SU-DHL-6 (cell line): ENCODE results near the gene SLC26A2.

ENCODE experiments used
- H2AFZ ChIP-seq: fragments of 200-600 bp; sonication (generic); 2 replicates; pipeline ENCODE4 v1.6.1; 2014; ENCODE audit warnings: low read depth, mild to moderate bottlenecking, moderate library complexity, mixed read lengths, antibody characterized with exemption, low read length; ENCODE audit not compliant: severe bottlenecking
- H3F3A ChIP-seq: fragments of 200-600 bp; shearing (Covaris generic); 2 replicates; pipeline ENCODE4 v1.6.0; 2016; ENCODE audit warnings: antibody characterized with exemption, mild to moderate bottlenecking; ENCODE audit not compliant: insufficient read depth
- H3K27ac ChIP-seq: fragments of 200-600 bp; sonication (generic); 2 replicates; pipeline ENCODE4 v1.5.1; 2016; ENCODE audit warnings: low read depth, mild to moderate bottlenecking, low read length, moderate library complexity, mixed read lengths
- H3K27me3 ChIP-seq: fragments of 200-600 bp; sonication (generic), shearing (Covaris generic); 2 replicates; pipeline ENCODE4 v1.6.0; 2014; ENCODE audit warnings: mild to moderate bottlenecking, low read length
- H3K36me3 ChIP-seq: fragments of 200-600 bp; sonication (generic); 2 replicates; pipeline ENCODE4 v1.6.1; 2014; ENCODE audit warnings: mild to moderate bottlenecking, low read length, mixed read lengths
- H3K4me2 ChIP-seq: fragments of 300-600, 200-600 bp; shearing (Covaris generic), sonication (generic); 2 replicates; pipeline ENCODE4 v1.6.0; 2014; ENCODE audit warnings: low read length, low read depth, mild to moderate bottlenecking; ENCODE audit not compliant: poor library complexity, severe bottlenecking
- H3K4me3 ChIP-seq: fragments of 200-600 bp; sonication (generic); 2 replicates; pipeline ENCODE4 v1.5.1; 2014; ENCODE audit warnings: antibody characterized with exemption, low read length, mild to moderate bottlenecking, mixed read lengths; ENCODE audit not compliant: insufficient read depth, poor library complexity, severe bottlenecking
- H3K79me2 ChIP-seq: fragments of 200-600 bp; sonication (generic); 2 replicates; pipeline ENCODE4 v1.6.1; 2014; ENCODE audit warnings: mild to moderate bottlenecking, low read length, moderate library complexity; ENCODE audit not compliant: insufficient read depth
- H3K9ac ChIP-seq: fragments of 200-600 bp; sonication (generic); 2 replicates; pipeline ENCODE4 v1.7.0; 2014; ENCODE audit warnings: mild to moderate bottlenecking, low read length
- H3K9me2 ChIP-seq: fragments of 200-600 bp; sonication (generic); replicated peaks from 2 replicates; pipeline ENCODE4 v1.6.1; 2014; ENCODE audit warnings: low read length; ENCODE audit not compliant: insufficient read depth
- H3K9me3 ChIP-seq: fragments of 200-600 bp; sonication (generic); 2 replicates; pipeline ENCODE4 v1.6.1; 2014; ENCODE audit warnings: low read length, mixed read lengths; ENCODE audit not compliant: insufficient read depth
- H4K20me1 ChIP-seq: fragments of 200-600 bp; sonication (generic); 2 replicates; pipeline ENCODE4 v1.6.1; 2014; ENCODE audit warnings: low read depth, mild to moderate bottlenecking, antibody characterized with exemption, low read length, moderate library complexity, mixed read lengths
- CTCF ChIP-seq: fragments of 200-600 bp; sonication (generic); IDR thresholded peaks from one replicate; pipeline ENCODE4 v1.5.1; 2017; ENCODE audit warnings: antibody characterized with exemption, mild to moderate bottlenecking, low read length, moderate library complexity; ENCODE audit not compliant: insufficient read depth, poor library complexity, severe bottlenecking
- EZH2phosphoT487 ChIP-seq: fragments of 200-600 bp; sonication (generic), shearing (Covaris generic); conservative IDR thresholded peaks from 2 replicates; pipeline ENCODE4 v1.6.1; 2018; ENCODE audit warnings: mild to moderate bottlenecking, antibody characterized with exemption, low read length, moderate library complexity, mixed read lengths

The SLC26A2 gene

GRCh38 chr5:149924486-149924885 lies 36.1 kb upstream of the SLC26A2 start:
- 0 out of 2 replicates have a peak, but pooled peaks cover 3% of the 10 kb centered on the region for H3K27me3 ChIP-seq
- H3K4me3 ChIP-seq = no peak overlapping the region
- H3K9ac ChIP-seq = no peak overlapping the region
- no peaks in the 10 kb centered on the region for H3K9me2 ChIP-seq
- no peak overlapping the region for H3K4me2 ChIP-seq
- H3K79me2 ChIP-seq = no peaks in the 10 kb centered on the region
- no peak for TF ChIP-seq CTCF
- no peak for TF ChIP-seq EZH2phosphoT487
- H3K36me3 ChIP-seq = no peaks in the 10 kb centered on the region
- no peak overlapping the region for H3K27ac ChIP-seq
- no peaks in the 10 kb centered on the region for H4K20me1 ChIP-seq
- H3K9me3 ChIP-seq = no peaks in the 10 kb centered on the region
- H3F3A ChIP-seq = no peaks in the 10 kb centered on the region
- H2AFZ ChIP-seq = no peak overlapping the region

GRCh38 chr5:149930043-149930748 lies 30.4 kb upstream of the SLC26A2 start:
- TF ChIP-seq CTCF (no peak), EZH2phosphoT487 (no peak)
- no peaks in the 10 kb centered on the region for H3K9me3 ChIP-seq
- H2AFZ ChIP-seq = no peak overlapping the region
- no peak overlapping the region for H3K27ac ChIP-seq
- H3K9ac ChIP-seq = no peak overlapping the region
- H3K36me3 ChIP-seq = no peaks in the 10 kb centered on the region
- no peaks in the 10 kb centered on the region for H4K20me1 ChIP-seq
- H3K27me3 ChIP-seq = no peaks in the 10 kb centered on the region
- no peak overlapping the region for H3K4me2 ChIP-seq
- H3K79me2 ChIP-seq = no peaks in the 10 kb centered on the region
- no peak overlapping the region for H3K4me3 ChIP-seq
- no peaks in the 10 kb centered on the region for H3K9me2 ChIP-seq
- no peaks in the 10 kb centered on the region for H3F3A ChIP-seq

GRCh38 chr5:149930749-149931574 lies 29.6 kb upstream of the SLC26A2 start:
- no peak overlapping the region for H2AFZ ChIP-seq
- no peak overlapping the region for H3K4me3 ChIP-seq
- H3K4me2 ChIP-seq = no peak overlapping the region
- no peak for TF ChIP-seq EZH2phosphoT487
- H3K9ac ChIP-seq = no peak overlapping the region
- no peaks in the 10 kb centered on the region for H4K20me1 ChIP-seq
- H3K36me3 ChIP-seq = no peaks in the 10 kb centered on the region
- H3K79me2 ChIP-seq = no peaks in the 10 kb centered on the region
- no peak overlapping the region for H3K27ac ChIP-seq
- H3K9me3 ChIP-seq = no peaks in the 10 kb centered on the region
- H3K27me3 ChIP-seq = no peaks in the 10 kb centered on the region
- no peaks in the 10 kb centered on the region for H3F3A ChIP-seq
- H3K9me2 ChIP-seq = no peaks in the 10 kb centered on the region

- Histone ChIP-seq H3K9me3 (no peaks in the 10 kb centered on the region), H3K27ac (no peak overlapping the region), H3K79me2 (no peaks in the 10 kb centered on the region), H3K4me3 (no peak overlapping the region), H3K27me3 (no peaks in the 10 kb centered on the region), H3K9me2 (no peaks in the 10 kb centered on the region), H3K4me2 (no peak overlapping the region), H4K20me1 (no peaks in the 10 kb centered on the region), H3F3A (no peaks in the 10 kb centered on the region), H2AFZ (no peak overlapping the region), H3K36me3 (no peaks in the 10 kb centered on the region), H3K9ac (no peak overlapping the region)
- no peak for TF ChIP-seq CTCF
- no peak for TF ChIP-seq EZH2phosphoT487
Observed at GRCh38 chr5:149931992-149932436, 28.5 kb upstream of the SLC26A2 start.
